ENCODE measurements around the gene PARD3B.

- TF ChIP-seq CTCF (IDR thresholded peaks at IDR 0.05) (no peak), POLR2A (IDR thresholded peaks at IDR 0.05) (no peak), EP300 (IDR thresholded peaks at IDR 0.05) (no peak), POLR2AphosphoS5 (IDR thresholded peaks at IDR 0.05) (peak in 1 of 4 donors; percentile 47)
Measured at GRCh38 chr2:204842661-204843485, 297.6 kb downstream of the PARD3B start.

All from sigmoid colon (tissue), 4 donors.